ENCODE data around the gene SNX25.

DNA sequence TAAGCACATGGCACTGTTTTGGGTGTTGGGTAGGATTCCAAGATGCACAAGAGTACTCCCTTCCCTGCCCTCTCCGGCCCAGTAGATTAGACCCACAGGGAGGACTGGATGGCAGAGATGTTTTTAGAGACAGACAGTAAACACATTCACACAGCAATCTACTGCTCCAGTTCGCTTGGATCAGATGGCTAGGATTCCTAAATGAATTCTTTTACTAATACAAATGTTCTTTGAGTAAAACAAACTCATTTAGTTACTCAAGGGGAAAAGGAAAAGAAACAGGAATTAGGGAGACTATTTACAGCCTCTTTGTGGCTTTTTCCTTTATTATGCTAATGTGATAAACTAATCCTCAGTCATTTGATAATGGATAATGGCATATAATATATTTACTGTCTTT, 5.9 kb downstream of the SNX25 start:
- TF ChIP-seq, protein P1, sequence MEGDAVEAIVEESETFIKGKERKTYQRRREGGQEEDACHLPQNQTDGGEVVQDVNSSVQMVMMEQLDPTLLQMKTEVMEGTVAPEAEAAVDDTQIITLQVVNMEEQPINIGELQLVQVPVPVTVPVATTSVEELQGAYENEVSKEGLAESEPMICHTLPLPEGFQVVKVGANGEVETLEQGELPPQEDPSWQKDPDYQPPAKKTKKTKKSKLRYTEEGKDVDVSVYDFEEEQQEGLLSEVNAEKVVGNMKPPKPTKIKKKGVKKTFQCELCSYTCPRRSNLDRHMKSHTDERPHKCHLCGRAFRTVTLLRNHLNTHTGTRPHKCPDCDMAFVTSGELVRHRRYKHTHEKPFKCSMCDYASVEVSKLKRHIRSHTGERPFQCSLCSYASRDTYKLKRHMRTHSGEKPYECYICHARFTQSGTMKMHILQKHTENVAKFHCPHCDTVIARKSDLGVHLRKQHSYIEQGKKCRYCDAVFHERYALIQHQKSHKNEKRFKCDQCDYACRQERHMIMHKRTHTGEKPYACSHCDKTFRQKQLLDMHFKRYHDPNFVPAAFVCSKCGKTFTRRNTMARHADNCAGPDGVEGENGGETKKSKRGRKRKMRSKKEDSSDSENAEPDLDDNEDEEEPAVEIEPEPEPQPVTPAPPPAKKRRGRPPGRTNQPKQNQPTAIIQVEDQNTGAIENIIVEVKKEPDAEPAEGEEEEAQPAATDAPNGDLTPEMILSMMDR (IDR thresholded peaks at IDR 0.05 in 2 of 3, conservative IDR thresholded peaks at IDR 0.05 in 1 of 3; ENCODE audit: control insufficient read depth in 2 of 3, extremely low read depth in 1 of 3, insufficient read depth in 1 of 3, low read depth in 3 of 3, low read length in 3 of 3): no peak
- TF ChIP-seq TAF1 (IDR thresholded peaks at IDR 0.05; ENCODE audit: borderline replicate concordance, low read depth, low read length): no peak
- no peak for TF ChIP-seq EZH2 (IDR thresholded peaks at IDR 0.05; ENCODE audit: borderline replicate concordance, control insufficient read depth, low read depth, low read length)
- TF ChIP-seq, protein P2, sequence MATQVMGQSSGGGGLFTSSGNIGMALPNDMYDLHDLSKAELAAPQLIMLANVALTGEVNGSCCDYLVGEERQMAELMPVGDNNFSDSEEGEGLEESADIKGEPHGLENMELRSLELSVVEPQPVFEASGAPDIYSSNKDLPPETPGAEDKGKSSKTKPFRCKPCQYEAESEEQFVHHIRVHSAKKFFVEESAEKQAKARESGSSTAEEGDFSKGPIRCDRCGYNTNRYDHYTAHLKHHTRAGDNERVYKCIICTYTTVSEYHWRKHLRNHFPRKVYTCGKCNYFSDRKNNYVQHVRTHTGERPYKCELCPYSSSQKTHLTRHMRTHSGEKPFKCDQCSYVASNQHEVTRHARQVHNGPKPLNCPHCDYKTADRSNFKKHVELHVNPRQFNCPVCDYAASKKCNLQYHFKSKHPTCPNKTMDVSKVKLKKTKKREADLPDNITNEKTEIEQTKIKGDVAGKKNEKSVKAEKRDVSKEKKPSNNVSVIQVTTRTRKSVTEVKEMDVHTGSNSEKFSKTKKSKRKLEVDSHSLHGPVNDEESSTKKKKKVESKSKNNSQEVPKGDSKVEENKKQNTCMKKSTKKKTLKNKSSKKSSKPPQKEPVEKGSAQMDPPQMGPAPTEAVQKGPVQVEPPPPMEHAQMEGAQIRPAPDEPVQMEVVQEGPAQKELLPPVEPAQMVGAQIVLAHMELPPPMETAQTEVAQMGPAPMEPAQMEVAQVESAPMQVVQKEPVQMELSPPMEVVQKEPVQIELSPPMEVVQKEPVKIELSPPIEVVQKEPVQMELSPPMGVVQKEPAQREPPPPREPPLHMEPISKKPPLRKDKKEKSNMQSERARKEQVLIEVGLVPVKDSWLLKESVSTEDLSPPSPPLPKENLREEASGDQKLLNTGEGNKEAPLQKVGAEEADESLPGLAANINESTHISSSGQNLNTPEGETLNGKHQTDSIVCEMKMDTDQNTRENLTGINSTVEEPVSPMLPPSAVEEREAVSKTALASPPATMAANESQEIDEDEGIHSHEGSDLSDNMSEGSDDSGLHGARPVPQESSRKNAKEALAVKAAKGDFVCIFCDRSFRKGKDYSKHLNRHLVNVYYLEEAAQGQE (IDR thresholded peaks at IDR 0.05; ENCODE audit: low read depth, low read length): no peak
- TF ChIP-seq, protein P3, sequence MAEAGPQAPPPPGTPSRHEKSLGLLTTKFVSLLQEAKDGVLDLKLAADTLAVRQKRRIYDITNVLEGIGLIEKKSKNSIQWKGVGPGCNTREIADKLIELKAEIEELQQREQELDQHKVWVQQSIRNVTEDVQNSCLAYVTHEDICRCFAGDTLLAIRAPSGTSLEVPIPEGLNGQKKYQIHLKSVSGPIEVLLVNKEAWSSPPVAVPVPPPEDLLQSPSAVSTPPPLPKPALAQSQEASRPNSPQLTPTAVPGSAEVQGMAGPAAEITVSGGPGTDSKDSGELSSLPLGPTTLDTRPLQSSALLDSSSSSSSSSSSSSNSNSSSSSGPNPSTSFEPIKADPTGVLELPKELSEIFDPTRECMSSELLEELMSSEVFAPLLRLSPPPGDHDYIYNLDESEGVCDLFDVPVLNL (IDR thresholded peaks at IDR 0.05; ENCODE audit: low read depth, low read length): no peak
- TF ChIP-seq POLR2AphosphoS5 (IDR thresholded peaks at IDR 0.05; ENCODE audit: low read length): no peak
- TF ChIP-seq NRF1 (conservative IDR thresholded peaks at IDR 0.05; ENCODE audit: low read depth, low read length): no peak
- no peak for TF ChIP-seq RAD21 (IDR thresholded peaks at IDR 0.05; ENCODE audit: insufficient read depth, low read depth, low read length)
- TF ChIP-seq, protein P4, sequence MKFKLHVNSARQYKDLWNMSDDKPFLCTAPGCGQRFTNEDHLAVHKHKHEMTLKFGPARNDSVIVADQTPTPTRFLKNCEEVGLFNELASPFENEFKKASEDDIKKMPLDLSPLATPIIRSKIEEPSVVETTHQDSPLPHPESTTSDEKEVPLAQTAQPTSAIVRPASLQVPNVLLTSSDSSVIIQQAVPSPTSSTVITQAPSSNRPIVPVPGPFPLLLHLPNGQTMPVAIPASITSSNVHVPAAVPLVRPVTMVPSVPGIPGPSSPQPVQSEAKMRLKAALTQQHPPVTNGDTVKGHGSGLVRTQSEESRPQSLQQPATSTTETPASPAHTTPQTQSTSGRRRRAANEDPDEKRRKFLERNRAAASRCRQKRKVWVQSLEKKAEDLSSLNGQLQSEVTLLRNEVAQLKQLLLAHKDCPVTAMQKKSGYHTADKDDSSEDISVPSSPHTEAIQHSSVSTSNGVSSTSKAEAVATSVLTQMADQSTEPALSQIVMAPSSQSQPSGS (IDR thresholded peaks at IDR 0.05; ENCODE audit: low read length): no peak
- no peak for TF ChIP-seq CREB1 (IDR thresholded peaks at IDR 0.05; ENCODE audit: low read depth)
- no peak for TF ChIP-seq STAT3 (IDR thresholded peaks at IDR 0.05; ENCODE audit: low read depth, low read length)
- no peak for TF ChIP-seq POLR2A (IDR thresholded peaks at IDR 0.05; ENCODE audit: low read depth, low read length)
- TF ChIP-seq ZNF217 (IDR thresholded peaks at IDR 0.05): no peak
- TF ChIP-seq, protein P5, sequence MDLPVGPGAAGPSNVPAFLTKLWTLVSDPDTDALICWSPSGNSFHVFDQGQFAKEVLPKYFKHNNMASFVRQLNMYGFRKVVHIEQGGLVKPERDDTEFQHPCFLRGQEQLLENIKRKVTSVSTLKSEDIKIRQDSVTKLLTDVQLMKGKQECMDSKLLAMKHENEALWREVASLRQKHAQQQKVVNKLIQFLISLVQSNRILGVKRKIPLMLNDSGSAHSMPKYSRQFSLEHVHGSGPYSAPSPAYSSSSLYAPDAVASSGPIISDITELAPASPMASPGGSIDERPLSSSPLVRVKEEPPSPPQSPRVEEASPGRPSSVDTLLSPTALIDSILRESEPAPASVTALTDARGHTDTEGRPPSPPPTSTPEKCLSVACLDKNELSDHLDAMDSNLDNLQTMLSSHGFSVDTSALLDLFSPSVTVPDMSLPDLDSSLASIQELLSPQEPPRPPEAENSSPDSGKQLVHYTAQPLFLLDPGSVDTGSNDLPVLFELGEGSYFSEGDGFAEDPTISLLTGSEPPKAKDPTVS (IDR thresholded peaks at IDR 0.05; ENCODE audit: low read depth, low read length): no peak
